ENCODE data around the gene SUPT20HL2.

Gene SUPT20HL2

GRCh38 chrX:24306440-24306839 lies 7.4 kb downstream of the SUPT20HL2 start:
- no peak for TF ChIP-seq CTCF (conservative IDR thresholded peaks at IDR 0.05; ENCODE audit: low read depth, low read length)
- no peak overlapping the region for H3K4me3 ChIP-seq (ENCODE audit: low read depth, low read length)
- no peak for DNase-seq (ENCODE audit: low read depth)

GRCh38 chrX:24305905-24306304 lies 8.0 kb downstream of the SUPT20HL2 start:
- H3K4me3 ChIP-seq (ENCODE audit: low read depth, low read length), result no peak overlapping the region
- DNase-seq (ENCODE audit: low read depth), result no peak
- no peak for TF ChIP-seq CTCF (conservative IDR thresholded peaks at IDR 0.05; ENCODE audit: low read depth, low read length)

- no peak for DNase-seq (ENCODE audit: low read depth)
- TF ChIP-seq CTCF (conservative IDR thresholded peaks at IDR 0.05; ENCODE audit: low read depth, low read length), result no peak
- no peak overlapping the region for H3K4me3 ChIP-seq (ENCODE audit: low read depth, low read length)
Observed at GRCh38 chrX:24301806-24302205, 12.1 kb downstream of the SUPT20HL2 start.

GRCh38 chrX:24301060-24301459 lies 12.8 kb downstream of the SUPT20HL2 start:
- DNase-seq (ENCODE audit: low read depth), result no peak
- H3K4me3 ChIP-seq (ENCODE audit: low read depth, low read length), result no peak overlapping the region
- TF ChIP-seq CTCF (conservative IDR thresholded peaks at IDR 0.05; ENCODE audit: low read depth, low read length), result no peak

- peak; percentile 10 for DNase-seq (ENCODE audit: low read depth)
- TF ChIP-seq CTCF (conservative IDR thresholded peaks at IDR 0.05; ENCODE audit: low read depth, low read length), result no peak
- H3K4me3 ChIP-seq (ENCODE audit: low read depth, low read length), result no peak overlapping the region
Observed at GRCh38 chrX:24298191-24298590, 15.7 kb downstream of the SUPT20HL2 start.

GRCh38 chrX:24294619-24295018 lies 19.2 kb downstream of the SUPT20HL2 start:
- peak; percentile 43 for TF ChIP-seq CTCF (conservative IDR thresholded peaks at IDR 0.05; ENCODE audit: low read depth, low read length)
- H3K4me3 ChIP-seq (ENCODE audit: low read depth, low read length), result no peak overlapping the region
- peak; percentile 45 for DNase-seq (ENCODE audit: low read depth)

GRCh38 chrX:24293412-24293811 lies 20.5 kb downstream of the SUPT20HL2 start:
- no peak for TF ChIP-seq CTCF (conservative IDR thresholded peaks at IDR 0.05; ENCODE audit: low read depth, low read length)
- no peak overlapping the region for H3K4me3 ChIP-seq (ENCODE audit: low read depth, low read length)
- no peak for DNase-seq (ENCODE audit: low read depth)
